Common myeloid progenitor, CD34-positive (primary cell): Measurements from ENCODE around the gene S100A10.

Experiments
- CTCF ChIA-PET: fragments of 350-600 bp; sonication (Branson Sonifier 250); formaldehyde crosslinking; loops from one replicate; lab custom pipeline; 2021; ENCODE audit warnings: antibody characterized with exemption; lab: Charles Lee
- POLR2A ChIA-PET: fragments of 350-600 bp; sonication (Branson Sonifier 250); formaldehyde crosslinking; loops from one replicate; lab custom pipeline; 2021; ENCODE audit warnings: antibody characterized with exemption; lab: Charles Lee
- DNase-seq, 3 donors: peaks; one replicate each; pipeline versions ENCODE4 v3.0.0 to v3.0.0-alpha.2; 2013
- H3K27ac ChIP-seq, 2 experiments: 1 replicate in 1 of 2; 2 replicates in 1 of 2; pipeline ENCODE4 v1.7.0; 2013; ENCODE audit warnings: inconsistent platforms in 2 of 2, low read length in 2 of 2, mild to moderate bottlenecking in 2 of 2, low read depth in 1 of 2, moderate library complexity in 1 of 2; ENCODE audit not compliant: severe bottlenecking in 2 of 2, insufficient read depth in 1 of 2, poor library complexity in 1 of 2
- H3K27me3 ChIP-seq, 5 experiments: replicated peaks in 2 of 5; 1 replicate in 3 of 5; 2 replicates in 2 of 5; pipeline versions ENCODE4 v1.6.1 to v1.7.0; 2013; ENCODE audit warnings: low read length in 4 of 5, mild to moderate bottlenecking in 2 of 5, moderate library complexity in 2 of 5, inconsistent platforms in 1 of 5; ENCODE audit not compliant: insufficient read depth in 5 of 5, control insufficient read depth in 4 of 5
- H3K36me3 ChIP-seq, 4 experiments: 1 replicate in 2 of 4; 2 replicates in 2 of 4; pipeline versions ENCODE4 v1.6.1 to v1.7.0; 2013; ENCODE audit warnings: low read length in 3 of 4, control low read depth in 1 of 4, mild to moderate bottlenecking in 1 of 4; ENCODE audit not compliant: control insufficient read depth in 4 of 4, insufficient read depth in 4 of 4
- H3K4me1 ChIP-seq, 4 experiments: 1 replicate in 3 of 4; 2 replicates in 1 of 4; pipeline versions ENCODE4 v1.6.1 to v1.7.1; 2013; ENCODE audit warnings: low read length in 3 of 4, mild to moderate bottlenecking in 3 of 4, control low read depth in 1 of 4, inconsistent platforms in 1 of 4, moderate library complexity in 1 of 4; ENCODE audit not compliant: control insufficient read depth in 4 of 4, insufficient read depth in 4 of 4; ENCODE audit errors: control extremely low read depth in 1 of 4
- H3K4me3 ChIP-seq, 7 experiments: 1 replicate in 4 of 7; 2 replicates in 3 of 7; pipeline versions ENCODE4 v1.5.1 to v1.7.0; 2013; ENCODE audit warnings: mild to moderate bottlenecking in 7 of 7, low read length in 6 of 7, moderate library complexity in 6 of 7, inconsistent platforms in 2 of 7, low read depth in 2 of 7, control low read depth in 1 of 7; ENCODE audit not compliant: insufficient read depth in 4 of 7, control insufficient read depth in 1 of 7; ENCODE audit errors: extremely low read depth in 1 of 7
- H3K9me3 ChIP-seq, 5 experiments: 1 replicate in 4 of 5; 2 replicates in 1 of 5; pipeline versions ENCODE4 v1.6.1 to v1.7.1; 2013; ENCODE audit warnings: low read length in 4 of 5, mild to moderate bottlenecking in 2 of 5, inconsistent platforms in 1 of 5, low read depth in 1 of 5, moderate library complexity in 1 of 5; ENCODE audit not compliant: control insufficient read depth in 4 of 5, insufficient read depth in 2 of 5; ENCODE audit errors: control extremely low read depth in 1 of 5
- WGBS: methylation state at CpG from one replicate; pipeline ENCODE4 v1.1.5; 2013; ENCODE audit not compliant: insufficient coverage; 5-methylcytosine and 5-hydroxymethylcytosine counted together

Gene S100A10

GRCh38 chr1:151976015-151976343 lies 17.7 kb downstream of the S100A10 start:
- peaks cover 0 to 6% (median 0%) of the 10 kb centered on the region in 4 experiments for H3K36me3 ChIP-seq
- H3K4me1 ChIP-seq, result peaks cover 0 to 12% (median 7%) of the 10 kb centered on the region in 4 experiments
- DNase-seq, result no peak
- CTCF ChIA-PET, result interaction anchor here (1.0 to 17.5 kb wide), 9 partner anchors 9 to 42 kb away, joined by 3 to 141 read pairs (median 5); no protein-coding TSS in a partner anchor
- peaks cover 0 to 15% (median 2%) of the 10 kb centered on the region in 5 experiments for H3K27me3 ChIP-seq
- H3K4me3 ChIP-seq, result no peak overlapping the region
- no peak overlapping the region for H3K27ac ChIP-seq
- H3K9me3 ChIP-seq, result no peaks in the 10 kb centered on the region
- POLR2A ChIA-PET, result no interaction called here

- peaks cover 0 to 12% (median 7%) of the 10 kb centered on the region in 4 experiments for H3K4me1 ChIP-seq
- no peak overlapping the region for H3K27ac ChIP-seq
- H3K27me3 ChIP-seq, result peaks cover 0 to 15% (median 2%) of the 10 kb centered on the region in 5 experiments
- H3K4me3 ChIP-seq, result no peak overlapping the region
- WGBS, result 100% methylated on average over 2 of the region's 2 CpGs
- no peaks in the 10 kb centered on the region for H3K9me3 ChIP-seq
- POLR2A ChIA-PET, result no interaction called here
- CTCF ChIA-PET, result interaction anchor here (1.0 to 13.0 kb wide), 8 partner anchors 9 to 42 kb away, joined by 3 to 104 read pairs (median 4); no protein-coding TSS in a partner anchor
- peaks cover 0 to 3% (median 0%) of the 10 kb centered on the region in 4 experiments for H3K36me3 ChIP-seq
- DNase-seq, result no peak
These were observed 18.2 kb downstream of the S100A10 start for GRCh38 chr1:151975311-151976014.

GRCh38 chr1:151972542-151973248 lies 21.0 kb downstream of the S100A10 start:
- no peaks in the 10 kb centered on the region for H3K36me3 ChIP-seq
- peaks cover 0 to 7% (median 2%) of the 10 kb centered on the region in 5 experiments for H3K27me3 ChIP-seq
- DNase-seq, result peak; percentile 74 to 93 (median 89)
- POLR2A ChIA-PET, result no interaction called here
- H3K4me1 ChIP-seq, result peaks cover 0 to 25% (median 17%) of the 10 kb centered on the region in 4 experiments
- H3K27ac ChIP-seq, result no peak overlapping the region
- CTCF ChIA-PET, result interaction anchor here (0.7 to 1.7 kb wide), 3 partner anchors 13 to 26 kb away, joined by 3 to 10 read pairs (median 4); no protein-coding TSS in a partner anchor
- H3K4me3 ChIP-seq, result no peak overlapping the region
- no peaks in the 10 kb centered on the region for H3K9me3 ChIP-seq
- WGBS, result 53% methylated on average over 3 of the region's 7 CpGs

GRCh38 chr1:151970626-151971025 lies 23.0 kb downstream of the S100A10 start:
- DNase-seq, result no peak
- peaks cover 0 to 2% (median 1%) of the 10 kb centered on the region in 5 experiments for H3K27me3 ChIP-seq
- no peaks in the 10 kb centered on the region for H3K36me3 ChIP-seq
- CTCF ChIA-PET, result interaction anchor here (1.0 to 11.1 kb wide), 5 partner anchors 14 to 71 kb away, joined by 3 to 162 read pairs (median 103); no protein-coding TSS in a partner anchor
- no peak overlapping the region for H3K27ac ChIP-seq
- H3K4me1 ChIP-seq, result peaks cover 0 to 27% (median 18%) of the 10 kb centered on the region in 4 experiments
- no peaks in the 10 kb centered on the region for H3K9me3 ChIP-seq
- 100% methylated on average over 1 of the region's 4 CpGs for WGBS
- H3K4me3 ChIP-seq, result no peak overlapping the region
- POLR2A ChIA-PET, result interaction anchor here (1.0 kb wide), 1 partner anchor 14 kb away, joined by 3 read pairs; no protein-coding TSS in a partner anchor

- peaks cover 0 to 2% (median 1%) of the 10 kb centered on the region in 5 experiments for H3K27me3 ChIP-seq
- no peak overlapping the region for H3K27ac ChIP-seq
- H3K4me1 ChIP-seq, result peaks cover 0 to 27% (median 18%) of the 10 kb centered on the region in 4 experiments
- H3K4me3 ChIP-seq, result no peak overlapping the region
- H3K36me3 ChIP-seq, result no peaks in the 10 kb centered on the region
- WGBS, result 97% methylated on average over 3 of the region's 5 CpGs
- no peaks in the 10 kb centered on the region for H3K9me3 ChIP-seq
- CTCF ChIA-PET, result interaction anchor here (1.6 to 11.1 kb wide), 5 partner anchors 15 to 48 kb away, joined by 4 to 162 read pairs (median 103); no protein-coding TSS in a partner anchor
- POLR2A ChIA-PET, result interaction anchor here (1.0 kb wide), 1 partner anchor 13 kb away, joined by 3 read pairs; no protein-coding TSS in a partner anchor
- no peak for DNase-seq
These were observed 23.5 kb downstream of the S100A10 start for GRCh38 chr1:151970128-151970527.

- CTCF ChIA-PET, result interaction anchor here (1.0 to 11.1 kb wide), 11 partner anchors 16 to 87 kb away, joined by 3 to 162 read pairs (median 7); no protein-coding TSS in a partner anchor
- Histone ChIP-seq H3K9me3 (no peaks in the 10 kb centered on the region), H3K4me1 (peaks cover 0 to 27% (median 18%) of the 10 kb centered on the region in 4 experiments), H3K27me3 (peaks cover 0 to 2% (median 0%) of the 10 kb centered on the region in 5 experiments), H3K36me3 (no peaks in the 10 kb centered on the region), H3K27ac (no peak overlapping the region), H3K4me3 (no peak overlapping the region)
- DNase-seq, result no peak
- POLR2A ChIA-PET, result no interaction called here
- 96% methylated on average over 3 of the region's 3 CpGs for WGBS
These were observed 24.8 kb downstream of the S100A10 start for GRCh38 chr1:151968791-151969399.
